HepG2 (cell line): ENCODE results near the gene INSRR. TPM values are rescaled to one million over a fixed set of nuclear protein-coding genes. Genes with fewer than 3 reads are reported as not detected.

Experiments used
- ATAC-seq: fragments of 200-7000 bp; cut with Tn5 transposase; 3 replicates; pipeline ENCODE4 v1.9.1; 2020; ENCODE audit warnings: mild to moderate bottlenecking, moderate library complexity
- BruUV-seq: library from RNA; stranded (reverse); fragments of 400-500 nt; replicated peaks from 2 replicates; lab custom pipeline; 2021; lab: Mats Ljungman, UMichigan
- CTCF ChIA-PET: fragments of 300-600 bp; formaldehyde crosslinking; extraction: SDS; loops from one replicate; lab custom pipeline; 2021; ENCODE audit warnings: low total read pairs, inconsistent platforms, low intra/inter-chr PET ratio; lab: Yijun Ruan, JAX
- POLR2A ChIA-PET: fragments of 350-600 bp; sonication (Branson Sonifier 250); formaldehyde crosslinking; loops from one replicate; lab custom pipeline; 2020; ENCODE audit warnings: antibody characterized with exemption, inconsistent platforms; lab: Yijun Ruan, JAX
- DNase-seq: peaks from one replicate; pipeline ENCODE4 v3.0.0-alpha.2; 2015; ENCODE audit warnings: low spot score
- FAIRE-seq: peaks from 3 replicates; lab custom pipeline; 2011; peaks lifted over from hg19 to GRCh38; lab: Jason Lieb, UNC
- H2AFZ ChIP-seq: one replicate; pipeline ENCODE4 v1.6.1; 2011; ENCODE audit warnings: low read length, inconsistent platforms
- H3K27ac ChIP-seq: fragments of 300-600 bp; 3 replicates; pipeline ENCODE4 v1.8.0; 2011; ENCODE audit warnings: mixed run types, mild to moderate bottlenecking, mixed read lengths, low read length, inconsistent platforms; ENCODE audit not compliant: insufficient read depth; ENCODE audit errors: extremely low read length
- H3K27me3 ChIP-seq, 2 experiments: fragments of 200-600 bp in 1 of 2; 2 replicates in 1 of 2; 3 replicates in 1 of 2; pipeline versions ENCODE4 v1.6.0 to v1.8.0; 2011; ENCODE audit warnings: low read length in 2 of 2, mild to moderate bottlenecking in 2 of 2, moderate library complexity in 2 of 2, inconsistent platforms in 1 of 2; ENCODE audit not compliant: insufficient read depth in 2 of 2, control insufficient read depth in 1 of 2
- H3K36me3 ChIP-seq, 2 experiments: fragments of 200-600 bp in 1 of 2; replicated peaks in 1 of 2; 2 replicates in 1 of 2; 3 replicates in 1 of 2; pipeline versions ENCODE4 v1.5.1 to v1.8.0; 2011; ENCODE audit warnings: low read length in 2 of 2, inconsistent platforms in 1 of 2; ENCODE audit not compliant: insufficient read depth in 2 of 2, control insufficient read depth in 1 of 2
- H3K4me1 ChIP-seq: 2 replicates; pipeline ENCODE4 v1.5.1; 2012; ENCODE audit warnings: low read length, inconsistent platforms; ENCODE audit not compliant: insufficient read depth
- H3K4me2 ChIP-seq: 2 replicates; pipeline ENCODE4 v1.6.0; 2011; ENCODE audit warnings: low read depth, low read length, inconsistent platforms
- H3K4me3 ChIP-seq, 3 experiments: fragments of 200-600 bp in 1 of 3; sonication (generic), shearing (Covaris generic) in 1 of 3; replicated peaks in 1 of 3; 2 replicates each; pipeline ENCODE4 v1.5.1; 2011 to 2016; ENCODE audit warnings: low read length in 3 of 3, inconsistent platforms in 2 of 3, low read depth in 2 of 3, mild to moderate bottlenecking in 2 of 3, control low read depth in 1 of 3, mixed read lengths in 1 of 3; ENCODE audit not compliant: insufficient read depth in 1 of 3
- H3K79me2 ChIP-seq: one replicate; pipeline ENCODE4 v1.6.1; 2011; ENCODE audit warnings: low read length, inconsistent platforms; ENCODE audit not compliant: insufficient read depth
- H3K9ac ChIP-seq: 2 replicates; pipeline ENCODE4 v1.6.0; 2011; ENCODE audit warnings: mild to moderate bottlenecking, low read depth, low read length, inconsistent platforms; ENCODE audit not compliant: insufficient read depth
- H3K9me3 ChIP-seq: 2 replicates; pipeline ENCODE4 v1.5.1; 2012; ENCODE audit warnings: mild to moderate bottlenecking, low read length
- H4K20me1 ChIP-seq: 2 replicates; pipeline ENCODE4 v1.6.0; 2011; ENCODE audit warnings: inconsistent platforms, mild to moderate bottlenecking, low read length, moderate library complexity; ENCODE audit not compliant: insufficient read depth
- AKAP8 ChIP-seq: sonication (generic); formaldehyde crosslinking; IDR thresholded peaks from 2 replicates; pipeline ENCODE4 v1.5.1; 2020; ENCODE audit warnings: mild to moderate bottlenecking, missing genetic modification reagents
- IRX3 ChIP-seq: sonication (generic); formaldehyde crosslinking; IDR thresholded peaks from 2 replicates; pipeline ENCODE4 v1.8.1; 2023; ENCODE audit warnings: mild to moderate bottlenecking, low read depth, missing genetic modification reagents, borderline replicate concordance
- LCORL ChIP-seq, 2 experiments: fragments of 450-650 bp in 1 of 2; sonication (generic) in 1 of 2; formaldehyde crosslinking in 1 of 2; IDR thresholded peaks; 2 replicates each; pipeline versions ENCODE4 v1.5.0 to v1.6.1; 2017 to 2020; ENCODE audit warnings: antibody characterized with exemption in 1 of 2, missing genetic modification reagents in 1 of 2
- PRDM15 ChIP-seq: sonication (generic); formaldehyde crosslinking; IDR thresholded peaks from 2 replicates; pipeline ENCODE4 v1.4.0; 2020; ENCODE audit warnings: missing genetic modification reagents
- SCMH1 ChIP-seq: sonication (generic); formaldehyde crosslinking; IDR thresholded peaks from 2 replicates; pipeline ENCODE4 v1.9.0; 2021; ENCODE audit warnings: missing genetic modification reagents, mild to moderate bottlenecking, borderline replicate concordance
- ZNF75D ChIP-seq: sonication (generic); formaldehyde crosslinking; IDR thresholded peaks from 2 replicates; pipeline ENCODE4 v1.8.1; 2023; ENCODE audit warnings: missing genetic modification reagents, mild to moderate bottlenecking, borderline replicate concordance
- WGBS: methylation state at CpG from one replicate; pipeline ENCODE4 v1.1.6; 2017; ENCODE audit warnings: low lambda C conversion rate; 5-methylcytosine and 5-hydroxymethylcytosine counted together
- in situ Hi-C: cut with HindIII; loops from 2 replicates; pipeline ENCODE4 v1.10.0; 2017; ENCODE audit warnings: low pct_unique_long_range_greater_than_20kb; ENCODE audit not compliant: extremely low pct_ligation_motif_present
- intact Hi-C: fragments of 100-400 bp; cut with micrococcal nuclease; formaldehyde crosslinking; loops from one replicate; pipeline ENCODE4 v1.10.0; 2022; ENCODE audit not compliant: unreplicated experiment
- polyA plus RNA-seq, 8 experiments: library from polyadenylated mRNA; depleted of rRNA in 3 of 8; stranded (reverse) in 7 of 8; unstranded in 1 of 8; fragments of >200 nt; fragmentation: Illumina TruSeq in 4 of 8; extraction: Trizol in 4 of 8; gene quantifications; 2 replicates each; pipeline versions ENCODE4 v1.2.1 to v1.2.3, GENCODE V29; 2011 to 2016; ENCODE audit warnings: low read depth in 4 of 8, missing spikeins in 1 of 8, mixed read lengths in 1 of 8; ENCODE audit not compliant: insufficient read depth in 1 of 8
- total RNA-seq, 5 experiments: library from RNA; depleted of rRNA; stranded (reverse); fragments of >200 nt; fragmentation: Illumina TruSeq; extraction: Trizol; gene quantifications; 2 replicates each; pipeline ENCODE4 v1.2.3, GENCODE V29; 2016; ENCODE audit warnings: low read depth in 1 of 5

Gene INSRR
- total and polyA plus RNA-seq, 2 of the 13 experiments (the other 11 are each of a cell fraction or from before 2014, with no cell fraction given) = not detected

- Histone ChIP-seq H4K20me1 (no peaks in the 10 kb centered on the region), H3K79me2 (no peaks in the 10 kb centered on the region), H3K4me3 (no peak overlapping the region), H3K9ac (no peak overlapping the region), H3K27me3 (peaks cover 26 to 86% of the 10 kb centered on the region in 2 experiments), H2AFZ (no peak overlapping the region), H3K4me1 (no peaks in the 10 kb centered on the region), H3K4me2 (no peak overlapping the region), H3K36me3 (no peaks in the 10 kb centered on the region), H3K9me3 (no peaks in the 10 kb centered on the region), H3K27ac (no peak overlapping the region)
- no TSS peak for BruUV-seq
- DNase-seq (no peak), FAIRE-seq (no peak), ATAC-seq (no peak)
- POLR2A ChIA-PET = no interaction called here
- 40% methylated on average over 3 of the region's 5 CpGs for WGBS
- TF ChIP-seq AKAP8 (CRISPR knock-in tag) = no peak
- no peak for TF ChIP-seq LCORL (IDR thresholded peaks at IDR 0.05)
- no peak for TF ChIP-seq LCORL (CRISPR knock-in tag; IDR thresholded peaks at IDR 0.05)
- TF ChIP-seq ZNF75D (CRISPR knock-in tag) = no peak
- no peak for TF ChIP-seq SCMH1 (CRISPR knock-in tag)
- TF ChIP-seq IRX3 (CRISPR knock-in tag) = no peak
- no peak for TF ChIP-seq PRDM15 (CRISPR knock-in tag)
- intact Hi-C loops = no loop called here
- in situ Hi-C loops = no loop called here
- CTCF ChIA-PET = no interaction called here
These were observed 18.7 kb upstream of the INSRR start for GRCh38 chr1:156877433-156878170.
